ENCODE measurements around the gene MAP2K7.

DNA sequence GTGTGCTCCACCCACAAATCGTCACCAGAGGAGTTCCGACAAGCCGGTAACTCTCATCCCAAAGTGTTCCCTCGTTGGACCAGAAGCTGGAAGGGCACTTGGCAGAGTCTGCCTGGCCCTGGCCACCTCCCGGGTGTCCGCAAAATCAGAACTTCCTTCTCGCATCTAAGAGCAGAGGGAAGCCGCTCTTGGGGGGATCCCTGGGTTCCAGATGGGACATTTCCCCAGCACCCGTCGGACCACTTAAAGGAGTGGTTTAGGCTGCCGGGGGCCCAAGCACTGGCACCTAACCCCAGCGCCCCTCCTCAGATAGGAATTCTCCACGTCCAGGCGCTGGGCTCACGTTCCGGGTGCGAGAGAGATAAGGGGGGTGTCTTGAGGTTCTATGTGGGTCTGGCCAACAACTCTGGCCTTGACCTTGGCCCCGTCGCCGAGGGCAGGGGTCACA lies 857 bp upstream of the MAP2K7 start:
- TF ChIP-seq EZH2phosphoT487 (IDR thresholded peaks at IDR 0.05; ENCODE audit: borderline replicate concordance): no peak
- TF ChIP-seq, protein P1, sequence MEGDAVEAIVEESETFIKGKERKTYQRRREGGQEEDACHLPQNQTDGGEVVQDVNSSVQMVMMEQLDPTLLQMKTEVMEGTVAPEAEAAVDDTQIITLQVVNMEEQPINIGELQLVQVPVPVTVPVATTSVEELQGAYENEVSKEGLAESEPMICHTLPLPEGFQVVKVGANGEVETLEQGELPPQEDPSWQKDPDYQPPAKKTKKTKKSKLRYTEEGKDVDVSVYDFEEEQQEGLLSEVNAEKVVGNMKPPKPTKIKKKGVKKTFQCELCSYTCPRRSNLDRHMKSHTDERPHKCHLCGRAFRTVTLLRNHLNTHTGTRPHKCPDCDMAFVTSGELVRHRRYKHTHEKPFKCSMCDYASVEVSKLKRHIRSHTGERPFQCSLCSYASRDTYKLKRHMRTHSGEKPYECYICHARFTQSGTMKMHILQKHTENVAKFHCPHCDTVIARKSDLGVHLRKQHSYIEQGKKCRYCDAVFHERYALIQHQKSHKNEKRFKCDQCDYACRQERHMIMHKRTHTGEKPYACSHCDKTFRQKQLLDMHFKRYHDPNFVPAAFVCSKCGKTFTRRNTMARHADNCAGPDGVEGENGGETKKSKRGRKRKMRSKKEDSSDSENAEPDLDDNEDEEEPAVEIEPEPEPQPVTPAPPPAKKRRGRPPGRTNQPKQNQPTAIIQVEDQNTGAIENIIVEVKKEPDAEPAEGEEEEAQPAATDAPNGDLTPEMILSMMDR (conservative IDR thresholded peaks at IDR 0.05; ENCODE audit: low read length): no peak

All from Loucy (cell line).